RWPE2 (cell line): ENCODE measurements around the gene TALDO1.

ENCODE experiments used
- ATAC-seq: fragments of 200-7000 bp; cut with Tn5 transposase; 3 replicates; pipeline ENCODE4 v1.9.1; 2021; ENCODE audit warnings: low read depth
- DNase-seq: peaks from one replicate; pipeline ENCODE4 v3.0.0-alpha.2; 2020; ENCODE audit warnings: low spot score
- H3K27ac ChIP-seq: fragments of 450-650 bp; 2 replicates; pipeline ENCODE4 v1.5.1; 2017; ENCODE audit warnings: mild to moderate bottlenecking; ENCODE audit not compliant: poor library complexity, severe bottlenecking
- H3K27me3 ChIP-seq: fragments of 250-450 bp; sonication (Bioruptor Pico); 2 replicates; pipeline ENCODE4 v1.5.1; 2021; ENCODE audit warnings: mild to moderate bottlenecking, moderate library complexity; ENCODE audit not compliant: insufficient read depth, poor library complexity, severe bottlenecking
- H3K36me3 ChIP-seq: fragments of 250-450 bp; sonication (Bioruptor Pico); 2 replicates; pipeline ENCODE4 v1.5.1; 2020; ENCODE audit warnings: low read depth, mild to moderate bottlenecking, moderate library complexity
- H3K4me1 ChIP-seq: fragments of 250-450 bp; sonication (Bioruptor Pico); 2 replicates; pipeline ENCODE4 v1.5.1; 2021; ENCODE audit warnings: mild to moderate bottlenecking, moderate library complexity; ENCODE audit not compliant: insufficient read depth, poor library complexity, severe bottlenecking
- H3K4me3 ChIP-seq: fragments of 250-450 bp; sonication (Bioruptor Pico); 2 replicates; pipeline ENCODE4 v1.5.1; 2021; ENCODE audit warnings: mild to moderate bottlenecking, moderate library complexity; ENCODE audit not compliant: severe bottlenecking
- H3K9me3 ChIP-seq: fragments of 250-450 bp; sonication (Bioruptor Pico); 2 replicates; pipeline ENCODE4 v1.5.1; 2021; ENCODE audit warnings: mild to moderate bottlenecking, moderate library complexity; ENCODE audit not compliant: severe bottlenecking
- CTCF ChIP-seq: fragments of 450-650 bp; IDR thresholded peaks from one replicate; pipeline ENCODE4 v1.5.1; 2017; ENCODE audit warnings: mild to moderate bottlenecking, moderate library complexity; ENCODE audit not compliant: poor library complexity, severe bottlenecking

The TALDO1 gene

GRCh38 chr11:747158-748006, at the start of gene TALDO1:
Gene TALDO1, plus strand, starts transcription at chr11:747464. Its CDS starts 18 bp downstream, at chr11:747482.
- H3K9me3 ChIP-seq, result no peaks in the 10 kb centered on the region
- H3K4me1 ChIP-seq, result peaks cover 7% of the 10 kb centered on the region
- TF ChIP-seq CTCF, result peak; percentile 28
- H3K36me3 ChIP-seq, result peaks cover 19% of the 10 kb centered on the region
- H3K4me3 ChIP-seq, result peak within 1 kb of the TSS; percentile 81
- H3K27ac ChIP-seq, result peak within 1 kb of the TSS; percentile 63
- ATAC-seq, result peak; percentile 91
- H3K27me3 ChIP-seq, result no peaks in the 10 kb centered on the region
- DNase-seq, result peak; percentile 92

GRCh38 chr11:697811-698311, 49.4 kb upstream of the TALDO1 start:
- H3K27me3 ChIP-seq, result no peaks in the 10 kb centered on the region
- peak overlapping the region; percentile 92 for H3K27ac ChIP-seq
- H3K36me3 ChIP-seq, result peaks cover 7% of the 10 kb centered on the region; the same call in 1 of the 2 replicates
- ATAC-seq, result 0 out of 3 replicates have a peak, but pooled peaks have one; percentile 3
- no peak for DNase-seq
- TF ChIP-seq CTCF, result no peak
- no peak overlapping the region for H3K4me3 ChIP-seq
- H3K4me1 ChIP-seq, result peaks cover 36% of the 10 kb centered on the region
- no peaks in the 10 kb centered on the region for H3K9me3 ChIP-seq

- no peak for ATAC-seq
- Histone ChIP-seq H3K36me3 (peaks cover 7% of the 10 kb centered on the region; the same call in 1 of the 2 replicates), H3K27me3 (no peaks in the 10 kb centered on the region), H3K9me3 (no peaks in the 10 kb centered on the region), H3K4me3 (no peak overlapping the region), H3K27ac (peak overlapping the region; percentile 92), H3K4me1 (peaks cover 34% of the 10 kb centered on the region)
- DNase-seq, result peak; percentile 34
- TF ChIP-seq CTCF, result no peak
These were observed 48.7 kb upstream of the TALDO1 start for GRCh38 chr11:698493-699115.

- no peak for TF ChIP-seq CTCF
- no peak overlapping the region for H3K4me3 ChIP-seq
- DNase-seq, result no peak
- no peaks in the 10 kb centered on the region for H3K27me3 ChIP-seq
- H3K36me3 ChIP-seq, result peaks cover 7% of the 10 kb centered on the region; the same call in 1 of the 2 replicates
- H3K27ac ChIP-seq, result peak overlapping the region; percentile 92
- H3K9me3 ChIP-seq, result no peaks in the 10 kb centered on the region
- ATAC-seq, result no peak
- H3K4me1 ChIP-seq, result peaks cover 29% of the 10 kb centered on the region
These were observed 48.2 kb upstream of the TALDO1 start for GRCh38 chr11:699116-699508.
